GM12878 (cell line): ENCODE measurements around the gene TCIRG1. TPM values are rescaled to one million over a fixed set of nuclear protein-coding genes. Genes with fewer than 3 reads are reported as not detected.

Experiments
- ATAC-seq: fragments of 200-7000 bp; cut with Tn5 transposase; 3 replicates; pipeline ENCODE4 v1.9.1; 2020; ENCODE audit warnings: mild to moderate bottlenecking, moderate library complexity
- BruUV-seq: library from RNA; stranded (reverse); fragments of 400-500 nt; replicated peaks from 2 replicates; lab custom pipeline; 2021; lab: Mats Ljungman, UMichigan
- CTCF ChIA-PET: fragments of 300-600 bp; sonication (Branson Sonifier 250); formaldehyde crosslinking; extraction: SDS; loops from one replicate; lab custom pipeline; 2021; ENCODE audit warnings: inconsistent platforms; lab: Yijun Ruan, JAX
- POLR2A ChIA-PET: fragments of 350-600 bp; formaldehyde crosslinking; extraction: SDS; loops from one replicate; lab custom pipeline; 2021; ENCODE audit warnings: inconsistent platforms; lab: Charles Lee
- RAD21 ChIA-PET: fragments of 300-600 bp; sonication (Branson Sonifier 250); formaldehyde crosslinking; loops from one replicate; lab custom pipeline; 2023; ENCODE audit warnings: antibody characterized with exemption; ENCODE audit not compliant: unreplicated experiment; lab: Charles Lee
- SMC1A ChIA-PET: fragments of 300-600 bp; sonication (Branson Sonifier 250); formaldehyde crosslinking; loops from one replicate; lab custom pipeline; 2023; ENCODE audit not compliant: unreplicated experiment, uncharacterized antibody; lab: Charles Lee
- DNase-seq: peaks from one replicate; pipeline ENCODE4 v3.0.0-alpha.2; 2011; ENCODE audit warnings: low read depth, low spot score
- FAIRE-seq: peaks from 3 replicates; lab custom pipeline; 2011; peaks lifted over from hg19 to GRCh38; lab: Jason Lieb, UNC
- H2AFZ ChIP-seq: 2 replicates; pipeline ENCODE4 v1.6.0; 2011; ENCODE audit warnings: low read depth, low read length, control low read depth; ENCODE audit not compliant: control insufficient read depth
- H3K27ac ChIP-seq: 2 replicates; pipeline ENCODE4 v1.5.1; 2011; ENCODE audit warnings: control low read depth; ENCODE audit not compliant: control insufficient read depth, insufficient read depth
- H3K27me3 ChIP-seq, 2 experiments: replicated peaks in 1 of 2; 2 replicates each; pipeline versions ENCODE4 v1.6.0 to v1.6.1; 2011; ENCODE audit warnings: low read length in 1 of 2; ENCODE audit not compliant: control insufficient read depth in 2 of 2, insufficient read depth in 2 of 2
- H3K36me3 ChIP-seq, 2 experiments: 2 replicates each; pipeline ENCODE4 v1.5.1; 2011; ENCODE audit warnings: low read length in 1 of 2; ENCODE audit not compliant: control insufficient read depth in 2 of 2, insufficient read depth in 2 of 2
- H3K4me1 ChIP-seq: 2 replicates; pipeline ENCODE4 v1.6.1; 2011; ENCODE audit warnings: mild to moderate bottlenecking, low read length, moderate library complexity, mixed read lengths; ENCODE audit not compliant: control insufficient read depth, insufficient read depth
- H3K4me2 ChIP-seq: 2 replicates; pipeline ENCODE4 v1.6.0; 2011; ENCODE audit warnings: control low read depth; ENCODE audit not compliant: control insufficient read depth, insufficient read depth
- H3K4me3 ChIP-seq: fragments of 200-600 bp; sonication (generic); 2 replicates; pipeline ENCODE4 v1.5.1; 2016
- H3K79me2 ChIP-seq: 2 replicates; pipeline ENCODE4 v1.6.0; 2011; ENCODE audit warnings: low read length; ENCODE audit not compliant: control insufficient read depth, insufficient read depth
- H3K9ac ChIP-seq: 2 replicates; pipeline ENCODE4 v1.8.0; 2011; ENCODE audit warnings: low read length, control low read depth, mixed read lengths; ENCODE audit not compliant: control insufficient read depth, insufficient read depth
- H3K9me3 ChIP-seq: replicated peaks from 3 replicates; pipeline ENCODE4 v1.5.1; 2011; ENCODE audit warnings: mild to moderate bottlenecking, low read length; ENCODE audit not compliant: control insufficient read depth, insufficient read depth
- H4K20me1 ChIP-seq: 2 replicates; pipeline ENCODE4 v1.6.0; 2011; ENCODE audit not compliant: control insufficient read depth, insufficient read depth
- BCLAF1 ChIP-seq: fragments of 450-650 bp; IDR thresholded peaks from 2 replicates; pipeline ENCODE4 v1.6.1; 2017; ENCODE audit warnings: antibody characterized with exemption, mild to moderate bottlenecking, moderate library complexity
- CBFB ChIP-seq: IDR thresholded peaks from 2 replicates; pipeline ENCODE4 v1.6.1; 2016; ENCODE audit warnings: antibody characterized with exemption, low read depth
- EGR1 ChIP-seq, 2 experiments: IDR thresholded peaks; 1 replicate in 1 of 2; 2 replicates in 1 of 2; pipeline ENCODE4 v1.6.1; 2011 to 2012; ENCODE audit warnings: low read depth in 2 of 2, low read length in 2 of 2, borderline replicate concordance in 1 of 2, mild to moderate bottlenecking in 1 of 2, moderate library complexity in 1 of 2
- EZH2 ChIP-seq: IDR thresholded peaks from 2 replicates; pipeline ENCODE4 v1.6.1; 2012; ENCODE audit warnings: low read depth, mild to moderate bottlenecking, control low read depth, inconsistent platforms, low read length, borderline replicate concordance; ENCODE audit not compliant: control insufficient read depth
- FOXM1 ChIP-seq: IDR thresholded peaks from 2 replicates; pipeline ENCODE4 v1.6.1; 2012; ENCODE audit warnings: low read depth, mild to moderate bottlenecking, inconsistent platforms, low read length, moderate library complexity
- HDAC2 ChIP-seq: fragments of 200-600 bp; sonication (generic); IDR thresholded peaks from 2 replicates; pipeline ENCODE4 v1.6.1; 2017
- KDM1A ChIP-seq: fragments of 200-600 bp; sonication (generic); IDR thresholded peaks from 2 replicates; pipeline ENCODE4 v1.6.1; 2016; ENCODE audit warnings: borderline replicate concordance
- MAX ChIP-seq: IDR thresholded peaks from 2 replicates; pipeline ENCODE4 v1.6.1; 2012; ENCODE audit warnings: low read depth, low read length, improper control_type of control experiment
- MEF2A ChIP-seq: IDR thresholded peaks from 2 replicates; pipeline ENCODE4 v1.6.1; 2011; ENCODE audit warnings: low read depth, mild to moderate bottlenecking, low read length, moderate library complexity; ENCODE audit not compliant: insufficient read depth
- PML ChIP-seq: IDR thresholded peaks from 2 replicates; pipeline ENCODE4 v1.6.1; 2012; ENCODE audit warnings: low read length, inconsistent platforms
- RBBP5 ChIP-seq: fragments of 200-600 bp; sonication (generic); conservative IDR thresholded peaks from 2 replicates; pipeline ENCODE4 v1.6.1; 2016
- SKIL ChIP-seq: fragments of 450-650 bp; IDR thresholded peaks from 2 replicates; pipeline ENCODE4 v1.6.1; 2017; ENCODE audit warnings: mild to moderate bottlenecking, low read depth, inconsistent platforms; ENCODE audit not compliant: poor library complexity, severe bottlenecking
- SMAD1 ChIP-seq: fragments of 450-650 bp; IDR thresholded peaks from 2 replicates; pipeline ENCODE4 v1.6.1; 2018; ENCODE audit warnings: mild to moderate bottlenecking, low read depth; ENCODE audit not compliant: partially characterized antibody
- SREBF1 ChIP-seq: IDR thresholded peaks from 2 replicates; pipeline ENCODE4 v1.6.1; 2012; ENCODE audit warnings: mild to moderate bottlenecking, low read length
- ZBTB4 ChIP-seq: fragments of 450-650 bp; formaldehyde crosslinking; IDR thresholded peaks from 2 replicates; pipeline ENCODE4 v1.4.0; 2022; ENCODE audit warnings: mild to moderate bottlenecking, moderate library complexity
- ZNF217 ChIP-seq: fragments of 450-650 bp; IDR thresholded peaks from 2 replicates; pipeline ENCODE4 v1.6.1; 2017; ENCODE audit warnings: antibody characterized with exemption, mild to moderate bottlenecking
- WGBS: methylation state at CpG from one replicate; pipeline ENCODE4 v1.1.6; 2016; ENCODE audit warnings: low lambda C conversion rate; ENCODE audit not compliant: insufficient replicate concordance, insufficient coverage; ENCODE audit errors: missing lambda C conversion rate; 5-methylcytosine and 5-hydroxymethylcytosine counted together
- in situ Hi-C: fragments of 300-500 bp; cut with MboI; formaldehyde crosslinking; loops from 9 replicates; pipeline ENCODE4 v1.14.3; 2018; ENCODE audit warnings: mixed read lengths
- intact Hi-C: fragments of 100-400 bp; cut with micrococcal nuclease; formaldehyde crosslinking; loops from one replicate; pipeline ENCODE4 v1.14.2; 2022; ENCODE audit not compliant: unreplicated experiment
- polyA plus RNA-seq, 11 experiments: library from polyadenylated mRNA; depleted of rRNA in 4 of 11; unstranded in 6 of 11; stranded (reverse) in 5 of 11; fragments of >200 nt; fragmentation: Nextera tagmentation in 4 of 11; fragmentation: Illumina TruSeq in 1 of 11; extraction: Ambion mirVana in 4 of 11; extraction: Trizol in 1 of 11; gene quantifications; 1 replicate in 1 of 11; 2 replicates in 10 of 11; pipeline versions ENCODE4 v1.2.1 to v1.2.3, GENCODE V29; 2011 to 2016; ENCODE audit warnings: inconsistent platforms in 2 of 11, missing spikeins in 2 of 11, low read depth in 1 of 11
- total RNA-seq, 4 experiments: library from RNA; depleted of rRNA in 3 of 4; stranded (reverse); fragments of >200 nt in 3 of 4; fragmentation: Illumina TruSeq in 1 of 4; extraction: Trizol in 1 of 4; gene quantifications; 2 replicates each; pipeline versions ENCODE4 v1.2.1 to v1.2.3, GENCODE V29; 2013 to 2021

TCIRG1 gene
- total and polyA plus RNA-seq, 10 of the 15 experiments (the other 5 are each of a cell fraction or from before 2014, with no cell fraction given), result 0.76 to 218 (median 87.4) TPM

- no peak for TF ChIP-seq ZBTB4 (CRISPR knock-in tag)
These were observed 27.9 kb downstream of the TCIRG1 start (continued) for GRCh38 chr11:68066742-68067141.

- ChIA-PET POLR2A (no interaction called here), RAD21 (no interaction called here), SMC1A (no interaction called here), CTCF (no interaction called here)
- Histone ChIP-seq H3K4me3 (no peak overlapping the region), H3K36me3 (peaks cover 17 to 43% of the 10 kb centered on the region in 2 experiments), H3K4me1 (no peaks in the 10 kb centered on the region), H3K9me3 (no peaks in the 10 kb centered on the region), H4K20me1 (no peaks in the 10 kb centered on the region), H2AFZ (no peak overlapping the region), H3K27ac (no peak overlapping the region), H3K79me2 (no peaks in the 10 kb centered on the region), H3K27me3 (no peaks in the 10 kb centered on the region), H3K4me2 (no peak overlapping the region), H3K9ac (no peak overlapping the region)
- in situ Hi-C loops (no loop called here), intact Hi-C loops (no loop called here)
- BruUV-seq, result no TSS peak
- ATAC-seq (no peak), DNase-seq (no peak), FAIRE-seq (no peak)
- WGBS, result 96% methylated on average over 5 of the region's 5 CpGs
- TF ChIP-seq MEF2A (no peak), BCLAF1 (no peak), EGR1 (IDR thresholded peaks at IDR 0.05; ENCODE audit: borderline replicate concordance in 1 of 2, low read depth in 2 of 2, low read length in 2 of 2) (no peak), PML (no peak), HDAC2 (no peak), MAX (no peak), SMAD1 (no peak), RBBP5 (no peak), SREBF1 (no peak), FOXM1 (no peak), SKIL (no peak), EZH2 (no peak), KDM1A (no peak), ZNF217 (no peak), CBFB (no peak)
These were observed 29.2 kb downstream of the TCIRG1 start for GRCh38 chr11:68067991-68068390.
